BLaER1 treated with 17β-estradiol and CSF1 and Interleukin-3, amounts not matched to agents 10 nM and 100 nM (cell line): ENCODE measurements around the gene RSAD1.
A peak's percentile ranks its signal among the peaks of the same experiment; 100 is the strongest.

Experiments used
- H3K27ac ChIP-seq, 11 experiments: shearing (Covaris generic); formaldehyde crosslinking; 2 replicates each; pipeline ENCODE4 v1.8.1; 2022
- H3K27me3 ChIP-seq, 11 experiments: shearing (Covaris generic); formaldehyde crosslinking; 2 replicates each; pipeline ENCODE4 v1.8.1; 2022
- H3K36me3 ChIP-seq, 11 experiments: shearing (Covaris generic); formaldehyde crosslinking; 2 replicates each; pipeline ENCODE4 v1.8.1; 2022
- H3K4me1 ChIP-seq, 10 experiments: shearing (Covaris generic); formaldehyde crosslinking; 2 replicates each; pipeline ENCODE4 v1.8.1; 2022
- H3K4me2 ChIP-seq, 11 experiments: shearing (Covaris generic); formaldehyde crosslinking; 2 replicates each; pipeline ENCODE4 v1.8.1; 2022
- H3K4me3 ChIP-seq, 10 experiments: shearing (Covaris generic); formaldehyde crosslinking; 2 replicates each; pipeline ENCODE4 v1.8.1; 2022
- H3K9ac ChIP-seq, 11 experiments: shearing (Covaris generic); formaldehyde crosslinking; 2 replicates each; pipeline ENCODE4 v1.8.1; 2022
- H3K9me3 ChIP-seq, 11 experiments: shearing (Covaris generic); formaldehyde crosslinking; replicated peaks in 1 of 11; 2 replicates each; pipeline ENCODE4 v1.8.1; 2022
- H4K20me1 ChIP-seq, 11 experiments: shearing (Covaris generic); formaldehyde crosslinking; 2 replicates each; pipeline ENCODE4 v1.8.1; 2022
- Cebpa-rat ChIP-seq, 11 experiments: shearing (Covaris generic); IDR thresholded peaks; 2 replicates each; pipeline ENCODE4 v1.8.1; 2022

Gene RSAD1

DNA sequence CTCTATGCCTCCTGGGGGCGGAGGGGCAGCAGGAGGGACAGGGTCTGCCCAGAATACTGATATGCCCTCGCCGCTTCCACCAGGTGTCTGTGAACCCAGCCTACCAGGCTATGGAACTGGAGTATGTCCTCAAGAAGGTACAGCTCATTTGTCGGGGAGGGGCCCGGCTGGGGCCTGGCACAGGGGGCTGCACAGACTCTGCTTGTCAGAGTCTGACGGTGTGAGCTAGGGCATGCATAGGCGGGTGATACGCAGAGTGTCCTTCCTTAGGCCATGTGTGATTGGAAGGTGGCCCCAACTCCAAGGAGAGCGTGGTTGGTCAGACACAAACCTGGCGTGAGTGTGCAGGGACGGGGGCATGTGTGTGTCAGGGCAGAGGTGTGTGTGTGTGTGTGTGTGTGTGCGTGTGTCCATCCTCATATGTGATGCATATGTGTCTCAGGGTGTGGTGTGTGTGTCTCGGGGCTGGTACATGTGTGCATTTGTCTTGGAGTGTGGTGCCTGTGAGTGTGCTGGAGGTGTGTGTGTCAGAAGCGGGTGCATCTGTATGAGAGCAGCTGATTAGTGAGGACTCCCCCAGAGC, 17.0 kb upstream of the RSAD1 start:
- Histone ChIP-seq H3K4me3 (no peak overlapping the region), H3K9ac (no peak overlapping the region), H3K4me2 (no peak overlapping the region), H3K27ac (no peak overlapping the region), H3K9me3 (no peaks in the 10 kb centered on the region), H3K27me3 (peaks cover 0 to under 1% (median 0%) of the 10 kb centered on the region in 11 experiments; a peak in 2 of 22 replicates), H4K20me1 (peaks cover 0 to 14% (median 0%) of the 10 kb centered on the region in 11 experiments; a peak in 2 of 22 replicates), H3K4me1 (peaks cover 18 to 31% (median 26%) of the 10 kb centered on the region in 10 experiments), H3K36me3 (peaks cover 0 to 37% (median 0%) of the 10 kb centered on the region in 11 experiments; a peak in 4 of 22 replicates)
- no peak for TF ChIP-seq Cebpa-rat (IDR thresholded peaks at IDR 0.05)

DNA sequence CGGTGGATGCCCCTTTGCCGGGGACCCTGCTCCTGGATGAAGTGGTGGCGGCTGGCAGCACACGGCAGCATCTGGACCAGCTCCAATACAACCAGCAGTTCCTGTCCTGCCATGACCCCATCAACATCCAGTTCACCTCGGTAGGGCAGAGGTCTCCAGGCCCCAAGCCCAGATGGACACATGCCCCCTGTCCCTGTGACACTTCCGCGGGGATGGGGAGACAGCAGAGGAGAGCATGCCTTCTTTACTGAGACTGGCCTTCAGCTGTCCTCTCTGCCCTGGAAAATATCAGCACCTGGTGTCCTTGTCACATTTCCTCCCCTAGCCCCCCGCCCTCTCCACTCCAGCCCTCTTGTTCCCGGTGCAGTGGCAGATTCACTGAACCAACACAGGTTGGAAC, 16.2 kb upstream of the RSAD1 start:
- no peak overlapping the region for H3K9ac ChIP-seq
- no peak overlapping the region for H3K4me2 ChIP-seq
- H4K20me1 ChIP-seq, result peaks cover 0 to 14% (median 0%) of the 10 kb centered on the region in 11 experiments; a peak in 2 of 22 replicates
- no peaks in the 10 kb centered on the region for H3K9me3 ChIP-seq
- H3K4me1 ChIP-seq, result peaks cover 18 to 33% (median 26%) of the 10 kb centered on the region in 10 experiments
- H3K27me3 ChIP-seq, result peaks cover 0 to 8% (median 2%) of the 10 kb centered on the region in 11 experiments; a peak in 13 of 22 replicates
- peaks cover 0 to 30% (median 0%) of the 10 kb centered on the region in 11 experiments; a peak in 4 of 22 replicates for H3K36me3 ChIP-seq
- TF ChIP-seq Cebpa-rat (IDR thresholded peaks at IDR 0.05), result no peak
- H3K4me3 ChIP-seq, result no peak overlapping the region
- H3K27ac ChIP-seq, result no peak overlapping the region

DNA sequence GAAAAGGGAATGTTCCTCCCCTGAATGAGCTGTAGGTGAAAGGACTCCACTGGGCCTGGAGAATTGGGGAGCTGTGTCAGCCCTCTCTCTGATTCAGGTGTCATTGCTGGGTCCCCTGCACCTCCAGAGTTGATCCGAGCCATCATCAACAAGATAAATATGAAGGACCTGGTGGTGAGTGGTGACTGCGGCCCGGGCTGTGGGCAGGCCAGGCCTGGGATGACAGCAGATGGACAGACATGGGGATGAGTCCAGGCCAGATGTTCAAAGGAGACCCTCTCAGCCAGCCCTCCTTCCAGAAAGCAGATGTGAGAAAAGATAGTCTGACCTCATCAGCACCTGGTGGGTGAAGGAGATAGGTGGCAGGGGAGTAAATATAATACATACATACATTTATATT, 14.5 kb upstream of the RSAD1 start:
- no peak overlapping the region for H3K9ac ChIP-seq
- peaks cover 0 to 11% (median 0%) of the 10 kb centered on the region in 11 experiments; a peak in 2 of 22 replicates for H4K20me1 ChIP-seq
- H3K27me3 ChIP-seq, result peaks cover 16 to 25% (median 19%) of the 10 kb centered on the region in 11 experiments
- no peaks in the 10 kb centered on the region for H3K9me3 ChIP-seq
- TF ChIP-seq Cebpa-rat (IDR thresholded peaks at IDR 0.05), result no peak
- no peak overlapping the region for H3K4me3 ChIP-seq
- peaks cover 3 to 17% (median 13%) of the 10 kb centered on the region in 10 experiments for H3K4me1 ChIP-seq
- peaks cover 0 to 30% (median 0%) of the 10 kb centered on the region in 11 experiments; a peak in 4 of 22 replicates for H3K36me3 ChIP-seq
- H3K4me2 ChIP-seq, result no peak overlapping the region
- H3K27ac ChIP-seq, result no peak overlapping the region

DNA sequence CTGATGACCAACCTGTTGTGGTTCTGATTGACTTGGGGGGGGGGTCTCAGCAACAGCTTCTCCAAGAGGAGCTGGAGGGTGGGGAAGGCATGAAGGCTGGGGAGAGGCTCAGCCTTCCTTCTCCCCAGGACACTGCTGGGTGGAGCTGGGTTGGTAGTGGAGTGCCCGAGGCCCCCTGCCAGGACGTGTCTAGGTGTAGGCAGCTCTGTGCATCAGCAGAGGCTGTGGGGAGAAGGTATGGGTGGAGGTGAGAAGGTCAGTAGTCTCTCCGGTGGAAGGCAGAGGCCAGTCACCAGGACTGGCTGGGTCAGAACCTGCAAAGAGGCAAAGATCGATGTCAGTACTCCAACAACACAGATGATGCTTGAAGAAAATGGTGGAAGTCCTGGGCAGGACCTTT, 13.9 kb upstream of the RSAD1 start:
- Histone ChIP-seq H3K4me1 (peaks cover 0 to 10% (median 7%) of the 10 kb centered on the region in 10 experiments; a peak in 17 of 20 replicates), H3K9me3 (no peaks in the 10 kb centered on the region), H3K4me2 (no peak overlapping the region), H3K4me3 (no peak overlapping the region), H3K9ac (no peak overlapping the region), H3K36me3 (peaks cover 0 to 30% (median 0%) of the 10 kb centered on the region in 11 experiments; a peak in 4 of 22 replicates), H4K20me1 (peaks cover 0 to 17% (median 0%) of the 10 kb centered on the region in 11 experiments; a peak in 2 of 22 replicates), H3K27ac (no peak overlapping the region), H3K27me3 (peaks cover 16 to 31% (median 25%) of the 10 kb centered on the region in 11 experiments)
- no peak for TF ChIP-seq Cebpa-rat (IDR thresholded peaks at IDR 0.05)

DNA sequence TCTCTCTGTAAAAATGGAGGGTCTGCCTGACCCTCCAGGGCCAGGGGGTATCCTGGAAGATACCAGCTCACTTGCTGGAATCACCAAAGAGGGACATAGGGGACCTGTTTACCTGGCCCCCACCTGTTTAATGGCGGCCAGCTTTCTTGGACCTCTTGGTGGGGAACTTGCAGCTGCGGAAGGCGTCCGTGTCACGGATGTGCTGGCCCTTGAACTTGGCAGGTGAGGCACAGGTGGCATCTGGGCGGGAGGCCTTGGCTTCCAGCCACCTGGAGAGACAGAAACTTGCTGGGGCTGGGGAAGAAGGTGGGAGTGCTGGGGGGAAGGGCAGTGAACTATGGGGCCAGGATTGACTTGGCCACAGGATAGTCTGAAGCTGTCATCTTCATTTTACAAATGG, 13.5 kb upstream of the RSAD1 start:
- peaks cover 0 to 22% (median 0%) of the 10 kb centered on the region in 11 experiments; a peak in 1 of 22 replicates for H4K20me1 ChIP-seq
- no peak for TF ChIP-seq Cebpa-rat (IDR thresholded peaks at IDR 0.05)
- H3K9ac ChIP-seq, result no peak overlapping the region
- H3K4me1 ChIP-seq, result peaks cover 0 to 13% (median 2%) of the 10 kb centered on the region in 10 experiments; a peak in 8 of 20 replicates
- H3K4me3 ChIP-seq, result no peak overlapping the region
- H3K9me3 ChIP-seq, result no peaks in the 10 kb centered on the region
- no peak overlapping the region for H3K27ac ChIP-seq
- peaks cover 16 to 36% (median 28%) of the 10 kb centered on the region in 11 experiments for H3K27me3 ChIP-seq
- H3K36me3 ChIP-seq, result peaks cover 0 to 30% (median 0%) of the 10 kb centered on the region in 11 experiments; a peak in 4 of 22 replicates
- H3K4me2 ChIP-seq, result no peak overlapping the region

DNA sequence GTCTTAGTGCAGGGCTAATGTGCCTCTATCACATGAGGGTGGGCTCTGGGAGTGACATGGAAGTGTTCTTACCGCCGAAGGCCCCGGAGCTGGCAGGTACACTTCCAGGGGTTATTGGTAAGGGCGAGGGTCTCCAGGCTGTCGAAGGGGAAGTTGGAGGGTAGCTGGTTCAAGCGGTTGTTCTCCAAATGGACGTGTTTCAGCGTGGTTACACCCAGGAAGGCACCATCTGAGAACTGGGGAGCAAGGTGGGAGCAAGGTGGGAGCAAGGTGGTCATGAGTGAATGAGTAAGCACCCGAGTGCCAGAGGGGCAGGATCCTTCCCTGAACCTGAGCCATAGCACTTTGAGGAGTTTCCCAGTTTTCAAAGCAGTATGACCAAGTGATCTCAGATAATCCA, 13.0 kb upstream of the RSAD1 start:
- Histone ChIP-seq H3K4me3 (no peak overlapping the region), H3K9ac (no peak overlapping the region), H3K4me1 (peaks cover 0 to 18% (median 1%) of the 10 kb centered on the region in 10 experiments; a peak in 14 of 20 replicates), H3K4me2 (no peak overlapping the region), H3K36me3 (peaks cover 0 to 25% (median 0%) of the 10 kb centered on the region in 11 experiments; a peak in 4 of 22 replicates), H3K9me3 (no peaks in the 10 kb centered on the region), H3K27me3 (peaks cover 16 to 36% (median 28%) of the 10 kb centered on the region in 11 experiments), H3K27ac (no peak overlapping the region), H4K20me1 (peaks cover 0 to 26% (median 0%) of the 10 kb centered on the region in 11 experiments; a peak in 1 of 22 replicates)
- TF ChIP-seq Cebpa-rat (IDR thresholded peaks at IDR 0.05), result no peak

DNA sequence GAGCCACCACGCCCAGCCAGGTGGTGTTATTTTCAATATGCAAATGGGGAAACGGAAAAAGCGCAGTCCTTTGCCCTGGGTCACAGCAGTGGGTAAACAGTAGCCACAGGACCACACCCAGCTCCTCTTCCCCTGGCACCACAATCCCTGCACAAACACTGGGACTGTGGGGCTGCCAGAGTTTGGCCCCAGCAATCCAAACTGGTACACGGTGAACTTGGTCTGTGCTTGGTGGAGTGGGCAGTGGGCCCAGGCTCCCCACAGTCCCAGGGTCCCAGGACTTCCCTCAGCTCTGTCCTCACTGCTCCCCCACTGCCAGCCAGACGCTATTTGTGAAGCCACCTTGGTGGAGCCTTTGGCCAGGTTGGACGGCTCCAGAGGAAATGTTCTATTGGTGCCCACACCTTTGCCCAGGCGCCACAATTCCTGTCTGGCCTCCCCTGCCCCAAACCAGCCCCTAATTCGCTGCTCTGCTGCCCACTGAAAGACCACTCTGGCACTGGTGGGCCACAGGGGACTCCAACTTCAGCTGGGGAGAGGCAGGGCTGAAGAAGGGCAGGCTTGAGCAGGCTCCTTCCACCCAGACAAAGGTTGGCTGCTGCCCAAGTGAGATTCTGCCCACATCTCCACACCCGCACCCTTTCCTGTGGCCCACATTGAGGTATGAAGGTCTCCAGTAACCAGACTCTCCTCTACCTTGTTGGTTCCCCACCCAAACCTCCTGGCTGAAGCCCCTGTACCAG, 12.1 kb upstream of the RSAD1 start:
- Histone ChIP-seq H3K9ac (no peak overlapping the region), H3K4me3 (no peak overlapping the region), H3K4me2 (peak overlapping the region in 2 of 11 experiments; percentile 22 to 24; a peak in 2 of 22 replicates), H4K20me1 (peaks cover 0 to 26% (median 0%) of the 10 kb centered on the region in 11 experiments; a peak in 2 of 22 replicates), H3K27ac (peak overlapping the region in 1 of 11 experiments; percentile 5; a peak in 1 of 22 replicates), H3K27me3 (peaks cover 16 to 36% (median 28%) of the 10 kb centered on the region in 11 experiments), H3K4me1 (peaks cover 9 to 27% (median 10%) of the 10 kb centered on the region in 10 experiments; a peak in 19 of 20 replicates), H3K9me3 (no peaks in the 10 kb centered on the region), H3K36me3 (peaks cover 0 to 19% (median 0%) of the 10 kb centered on the region in 11 experiments; a peak in 4 of 22 replicates)
- no peak for TF ChIP-seq Cebpa-rat (IDR thresholded peaks at IDR 0.05)

DNA sequence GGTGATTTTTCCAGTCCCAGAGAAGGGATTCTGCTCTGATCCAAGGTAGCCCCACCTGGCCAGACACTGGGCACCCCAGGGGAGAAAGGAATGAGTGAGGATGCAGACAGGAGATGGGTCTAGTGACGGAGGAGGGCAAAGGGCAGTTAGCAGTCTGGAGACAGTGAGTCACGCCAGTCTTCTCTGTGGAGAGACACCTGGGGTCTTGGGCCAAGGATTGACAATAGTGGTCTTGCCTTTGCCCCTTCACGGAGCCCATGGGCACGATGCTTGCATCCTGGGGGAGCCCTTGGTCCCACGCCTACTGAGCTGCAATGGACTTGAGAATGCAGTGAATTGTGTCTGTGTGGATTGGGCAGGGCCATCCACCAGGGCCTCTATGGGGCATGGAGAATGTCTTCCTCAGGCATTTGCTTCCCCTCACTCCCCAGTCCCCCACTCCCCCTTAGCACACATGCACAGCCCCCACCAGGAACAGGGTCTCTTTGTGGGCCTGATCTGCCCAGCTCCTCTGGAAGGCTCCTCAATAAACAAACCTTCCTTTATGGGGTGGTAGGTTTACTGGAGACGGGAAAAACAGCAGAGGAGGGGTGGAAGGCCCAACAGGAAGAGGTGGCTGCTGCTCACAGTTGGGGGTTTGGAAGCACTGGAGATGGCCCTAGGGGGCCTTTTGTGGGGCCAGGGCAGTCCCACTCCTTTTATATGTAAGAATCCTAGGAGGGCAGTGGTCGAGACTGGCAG, 11.4 kb upstream of the RSAD1 start:
- Histone ChIP-seq H3K27me3 (peaks cover 16 to 36% (median 28%) of the 10 kb centered on the region in 11 experiments), H3K9ac (no peak overlapping the region), H3K4me2 (no peak overlapping the region), H3K27ac (no peak overlapping the region), H3K4me1 (peaks cover 10 to 30% (median 15%) of the 10 kb centered on the region in 10 experiments; a peak in 19 of 20 replicates), H3K36me3 (peaks cover 0 to 22% (median 0%) of the 10 kb centered on the region in 11 experiments; a peak in 4 of 22 replicates), H3K9me3 (no peaks in the 10 kb centered on the region), H4K20me1 (peaks cover 0 to 26% (median 0%) of the 10 kb centered on the region in 11 experiments; a peak in 2 of 22 replicates), H3K4me3 (no peak overlapping the region)
- TF ChIP-seq Cebpa-rat (IDR thresholded peaks at IDR 0.05), result no peak
